Neural progenitor cell (in vitro differentiated cells): ENCODE data around the gene MAP3K3. TPM values are rescaled to one million over a fixed set of nuclear protein-coding genes. Genes with fewer than 3 reads are reported as not detected.

Experiments used
- DNase-seq: peaks from one replicate; pipeline ENCODE4 v3.0.0-alpha.2; 2016; ENCODE audit warnings: low spot score
- H2AFZ ChIP-seq: fragments of 200-600 bp; sonication (generic); replicated peaks from 2 replicates; pipeline ENCODE4 v1.6.1; 2016; ENCODE audit warnings: antibody characterized with exemption
- H3F3A ChIP-seq: fragments of 200-600 bp; sonication (generic); 2 replicates; pipeline ENCODE4 v1.6.1; 2016; ENCODE audit warnings: antibody characterized with exemption, low read depth
- H3K27ac ChIP-seq: fragments of 200-600 bp; sonication (generic); 2 replicates; pipeline ENCODE4 v1.5.1; 2016; ENCODE audit warnings: mild to moderate bottlenecking
- H3K27me3 ChIP-seq: fragments of 200-600 bp; sonication (generic); 2 replicates; pipeline ENCODE4 v1.6.1; 2016; ENCODE audit warnings: mild to moderate bottlenecking, moderate library complexity
- H3K36me3 ChIP-seq: fragments of 200-600 bp; sonication (generic); 2 replicates; pipeline ENCODE4 v1.5.1; 2016
- H3K4me1 ChIP-seq: fragments of 200-600 bp; sonication (generic); 2 replicates; pipeline ENCODE4 v1.6.1; 2016; ENCODE audit warnings: mixed run types
- H3K4me2 ChIP-seq: fragments of 200-600 bp; sonication (generic); 2 replicates; pipeline ENCODE4 v1.6.1; 2016
- H3K4me3 ChIP-seq: fragments of 200-600 bp; sonication (generic); 2 replicates; pipeline ENCODE4 v1.5.1; 2016
- H3K79me2 ChIP-seq: fragments of 200-600 bp; sonication (generic); 2 replicates; pipeline ENCODE4 v1.6.1; 2016; ENCODE audit warnings: low read depth
- H3K9ac ChIP-seq: fragments of 200-600 bp; sonication (generic); 2 replicates; pipeline ENCODE4 v1.6.1; 2016
- H3K9me3 ChIP-seq: fragments of 200-600 bp; sonication (generic); 2 replicates; pipeline ENCODE4 v1.5.1; 2016; ENCODE audit warnings: low read depth
- H4K20me1 ChIP-seq: fragments of 200-600 bp; sonication (generic); 2 replicates; pipeline ENCODE4 v1.6.1; 2016; ENCODE audit warnings: low read depth
- H3K27ac Mint-ChIP-seq: 3 replicates; pipeline ENCODE4 v1.8.0; 2021; ENCODE audit warnings: mixed read lengths
- H3K27me3 Mint-ChIP-seq: 2 replicates; pipeline ENCODE4 v1.8.0; 2022; ENCODE audit warnings: low read depth, mild to moderate bottlenecking, inconsistent platforms, moderate library complexity, mixed read lengths; ENCODE audit not compliant: insufficient read depth
- H3K36me3 Mint-ChIP-seq: 3 replicates; pipeline ENCODE4 v1.8.0; 2021; ENCODE audit warnings: mixed read lengths
- H3K4me1 Mint-ChIP-seq: 3 replicates; pipeline ENCODE4 v1.8.0; 2021; ENCODE audit warnings: mixed read lengths
- H3K4me3 Mint-ChIP-seq: 3 replicates; pipeline ENCODE4 v1.8.0; 2021; ENCODE audit warnings: mild to moderate bottlenecking, moderate library complexity, mixed read lengths
- H3K9me3 Mint-ChIP-seq: 3 replicates; pipeline ENCODE4 v1.8.0; 2020; ENCODE audit warnings: mixed read lengths
- CTCF ChIP-seq: fragments of 200-600 bp; sonication (generic); IDR thresholded peaks from 2 replicates; pipeline ENCODE4 v1.5.1; 2017; ENCODE audit warnings: antibody characterized with exemption, mild to moderate bottlenecking
- EZH2 ChIP-seq: fragments of 200-600 bp; sonication (generic); IDR thresholded peaks from 2 replicates; pipeline ENCODE4 v1.6.1; 2017; ENCODE audit warnings: antibody characterized with exemption, mild to moderate bottlenecking, moderate library complexity
- EZH2phosphoT487 ChIP-seq: fragments of 200-600 bp; sonication (generic); IDR thresholded peaks from 2 replicates; pipeline ENCODE4 v1.6.1; 2017; ENCODE audit warnings: antibody characterized with exemption
- total RNA-seq: library from RNA; depleted of rRNA; stranded (reverse); fragments of >200 nt; gene quantifications from 2 replicates; pipeline ENCODE4 v1.2.3, GENCODE V29; 2015; ENCODE audit warnings: low replicate concordance

The MAP3K3 gene
- total RNA-seq, 1 donor from 2014 or later, result 21.6 TPM

- peaks cover 23% of the 10 kb centered on the region for H3F3A ChIP-seq
- peaks cover 2% of the 10 kb centered on the region for H3K4me1 ChIP-seq
- H4K20me1 ChIP-seq, result peaks cover 27% of the 10 kb centered on the region
- no peak overlapping the region for H3K4me3 ChIP-seq
- H3K79me2 ChIP-seq, result no peaks in the 10 kb centered on the region
- Mint-ChIP-seq H3K4me3 (no peak overlapping the region), H3K36me3 (peaks cover 17% of the 10 kb centered on the region), H3K27ac (no peak overlapping the region), H3K27me3 (peaks cover 6% of the 10 kb centered on the region), H3K9me3 (no peaks in the 10 kb centered on the region), H3K4me1 (peaks cover 16% of the 10 kb centered on the region)
- no peaks in the 10 kb centered on the region for H3K36me3 ChIP-seq
- no peak overlapping the region for H2AFZ ChIP-seq
- no peak for DNase-seq
- no peak for TF ChIP-seq CTCF
- no peak for TF ChIP-seq EZH2phosphoT487
- no peak for TF ChIP-seq EZH2
- no peak overlapping the region for H3K4me2 ChIP-seq
- H3K9me3 ChIP-seq, result no peaks in the 10 kb centered on the region
- no peak overlapping the region for H3K27ac ChIP-seq
- H3K27me3 ChIP-seq, result peaks cover 12% of the 10 kb centered on the region
- no peak overlapping the region for H3K9ac ChIP-seq
These were observed 82.0 kb downstream of the MAP3K3 start for GRCh38 chr17:63704259-63704576.

GRCh38 chr17:63704836-63705235 is 82.6 kb downstream of the MAP3K3 start:
- H3K9ac ChIP-seq, result no peak overlapping the region
- no peak overlapping the region for H3K27ac ChIP-seq
- Mint-ChIP-seq H3K36me3 (peaks cover 20% of the 10 kb centered on the region), H3K27me3 (peaks cover 6% of the 10 kb centered on the region), H3K4me1 (peaks cover 16% of the 10 kb centered on the region), H3K9me3 (no peaks in the 10 kb centered on the region), H3K4me3 (no peak overlapping the region), H3K27ac (no peak overlapping the region)
- no peaks in the 10 kb centered on the region for H3K79me2 ChIP-seq
- no peak overlapping the region for H2AFZ ChIP-seq
- H3K36me3 ChIP-seq, result no peaks in the 10 kb centered on the region
- H3K9me3 ChIP-seq, result no peaks in the 10 kb centered on the region
- peaks cover 12% of the 10 kb centered on the region for H3K27me3 ChIP-seq
- peaks cover 21% of the 10 kb centered on the region for H3F3A ChIP-seq
- no peak for DNase-seq
- H3K4me3 ChIP-seq, result no peak overlapping the region
- TF ChIP-seq EZH2, result no peak
- TF ChIP-seq EZH2phosphoT487, result no peak
- TF ChIP-seq CTCF, result no peak
- no peak overlapping the region for H3K4me2 ChIP-seq
- peaks cover 25% of the 10 kb centered on the region for H4K20me1 ChIP-seq
- H3K4me1 ChIP-seq, result no peaks in the 10 kb centered on the region

- TF ChIP-seq EZH2phosphoT487 (no peak), EZH2 (no peak), CTCF (no peak)
- H3K27me3 ChIP-seq, result peaks cover 10% of the 10 kb centered on the region
- no peak for DNase-seq
- peaks cover 17% of the 10 kb centered on the region for H3F3A ChIP-seq
- H3K9ac ChIP-seq, result no peak overlapping the region
- H3K27ac ChIP-seq, result no peak overlapping the region
- Mint-ChIP-seq H3K4me3 (no peak overlapping the region), H3K9me3 (no peaks in the 10 kb centered on the region), H3K27me3 (peaks cover 6% of the 10 kb centered on the region), H3K4me1 (peaks cover 16% of the 10 kb centered on the region), H3K27ac (no peak overlapping the region), H3K36me3 (peaks cover 20% of the 10 kb centered on the region)
- no peaks in the 10 kb centered on the region for H3K9me3 ChIP-seq
- H3K4me3 ChIP-seq, result no peak overlapping the region
- H3K36me3 ChIP-seq, result no peaks in the 10 kb centered on the region
- H4K20me1 ChIP-seq, result peaks cover 25% of the 10 kb centered on the region
- H2AFZ ChIP-seq, result no peak overlapping the region
- H3K79me2 ChIP-seq, result no peaks in the 10 kb centered on the region
- no peaks in the 10 kb centered on the region for H3K4me1 ChIP-seq
- H3K4me2 ChIP-seq, result no peak overlapping the region
These were observed 83.4 kb downstream of the MAP3K3 start for GRCh38 chr17:63705657-63706056.
